ENCODE data around the gene NRARP.

DNA sequence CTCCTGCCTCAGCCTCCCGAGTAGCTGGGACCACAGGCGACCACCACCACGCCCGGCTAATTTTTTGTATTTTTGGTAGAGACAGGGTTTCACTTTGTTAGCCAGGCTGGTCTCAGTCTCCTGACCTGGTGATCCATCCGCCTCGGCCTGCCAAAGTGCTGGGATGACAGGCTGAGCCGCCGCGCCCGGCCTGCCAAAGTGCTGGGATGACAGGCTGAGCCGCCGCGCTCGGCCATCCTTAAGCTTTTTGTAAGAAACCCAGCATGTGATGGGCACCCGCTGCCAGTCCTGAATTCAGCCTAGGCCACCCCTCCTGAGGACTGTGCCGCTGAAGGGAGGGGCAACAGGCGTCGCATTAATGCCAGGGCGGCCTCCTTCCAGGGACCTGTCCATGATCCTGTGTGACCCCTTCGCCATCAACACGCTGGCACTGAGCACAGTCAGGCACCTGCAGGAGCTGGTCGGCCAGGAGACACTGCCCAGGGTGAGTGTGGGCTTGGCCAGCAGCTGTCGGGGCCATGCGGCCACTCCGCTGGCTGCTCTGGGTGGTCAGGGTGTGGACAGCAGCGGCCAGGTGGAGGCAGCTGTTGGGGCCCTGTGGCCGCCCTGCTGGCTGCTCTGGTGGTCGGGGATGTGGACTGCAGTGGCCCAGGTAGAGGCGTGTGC is 36.4 kb downstream of the NRARP start:
- TF ChIP-seq CTCF (IDR thresholded peaks at IDR 0.05 in 2 of 3, conservative IDR thresholded peaks at IDR 0.05 in 1 of 3; ENCODE audit: borderline replicate concordance in 1 of 3, insufficient read depth in 1 of 3, low read depth in 2 of 3, low read length in 2 of 3) (no peak), ZNF274 (IDR thresholded peaks at IDR 0.05; ENCODE audit: low read depth, low read length) (no peak), POLR2A (IDR thresholded peaks at IDR 0.05; ENCODE audit: borderline replicate concordance, extremely low read depth, insufficient read depth, insufficient read length) (no peak), EZH2 (IDR thresholded peaks at IDR 0.05) (no peak), EZH2phosphoT487 (IDR thresholded peaks at IDR 0.05; ENCODE audit: borderline replicate concordance) (no peak), YY1 (IDR thresholded peaks at IDR 0.05; ENCODE audit: extremely low read depth, insufficient replicate concordance, low read depth, low read length) (no peak), REST (IDR thresholded peaks at IDR 0.05; ENCODE audit: low read depth) (no peak), POLR2AphosphoS5 (IDR thresholded peaks at IDR 0.05; ENCODE audit: low read depth, low read length) (no peak)
